HepG2 (cell line): ENCODE measurements around the gene BBS4. TPM values are rescaled to one million over a fixed set of nuclear protein-coding genes. Genes with fewer than 3 reads are reported as not detected.

Experiments
- FOSL1 ChIP-seq: sonication (generic); formaldehyde crosslinking; IDR thresholded peaks from 2 replicates; pipeline ENCODE4 v1.9.0; 2021; ENCODE audit warnings: missing genetic modification reagents, borderline replicate concordance
- HOXA7 ChIP-seq: sonication (generic); formaldehyde crosslinking; IDR thresholded peaks from 2 replicates; pipeline ENCODE4 v1.8.1; 2022; ENCODE audit warnings: mild to moderate bottlenecking, missing genetic modification reagents, moderate library complexity
- KDM2A ChIP-seq: sonication (generic); formaldehyde crosslinking; IDR thresholded peaks from 2 replicates; pipeline ENCODE4 v1.4.0; 2020; ENCODE audit warnings: low read depth, missing genetic modification reagents, borderline replicate concordance
- NAIF1 ChIP-seq: sonication (generic); formaldehyde crosslinking; IDR thresholded peaks from 2 replicates; pipeline ENCODE4 v1.5.0; 2020; ENCODE audit warnings: mild to moderate bottlenecking, missing genetic modification reagents, borderline replicate concordance
- PCBP2 ChIP-seq: fragments of 200-400 bp; formaldehyde crosslinking; optimal IDR thresholded peaks from 2 replicates; pipeline ENCODE3; 2018; ENCODE audit warnings: low read length, low read depth; ENCODE audit not compliant: poor library complexity, severe bottlenecking
- POLR2AphosphoS2 ChIP-seq: IDR thresholded peaks from 2 replicates; pipeline ENCODE4 v1.6.1; 2011; ENCODE audit warnings: low read depth, low read length, improper control_type of control experiment
- PTBP1 ChIP-seq: fragments of 200-400 bp; formaldehyde crosslinking; IDR thresholded peaks from 2 replicates; pipeline ENCODE4 v1.6.1; 2018; ENCODE audit warnings: low read length, low read depth; ENCODE audit not compliant: poor library complexity, severe bottlenecking
- ZNF549 ChIP-seq: sonication (generic); formaldehyde crosslinking; IDR thresholded peaks from 2 replicates; pipeline ENCODE4 v1.5.0; 2020; ENCODE audit warnings: missing genetic modification reagents
- ZNF839 ChIP-seq: sonication (generic); formaldehyde crosslinking; IDR thresholded peaks from 2 replicates; pipeline ENCODE4 v1.4.0; 2020; ENCODE audit warnings: missing genetic modification reagents, mild to moderate bottlenecking, borderline replicate concordance
- polyA plus RNA-seq, 8 experiments: library from polyadenylated mRNA; depleted of rRNA in 3 of 8; stranded (reverse) in 7 of 8; unstranded in 1 of 8; fragments of >200 nt; fragmentation: Illumina TruSeq in 4 of 8; extraction: Trizol in 4 of 8; gene quantifications; 2 replicates each; pipeline versions ENCODE4 v1.2.1 to v1.2.3, GENCODE V29; 2011 to 2016; ENCODE audit warnings: low read depth in 4 of 8, missing spikeins in 1 of 8, mixed read lengths in 1 of 8; ENCODE audit not compliant: insufficient read depth in 1 of 8
- total RNA-seq, 5 experiments: library from RNA; depleted of rRNA; stranded (reverse); fragments of >200 nt; fragmentation: Illumina TruSeq; extraction: Trizol; gene quantifications; 2 replicates each; pipeline ENCODE4 v1.2.3, GENCODE V29; 2016; ENCODE audit warnings: low read depth in 1 of 5
- TF ChIP-seq, protein P1 (sequence below): sonication (generic); formaldehyde crosslinking; IDR thresholded peaks from 2 replicates; pipeline ENCODE4 v1.4.0; 2020; ENCODE audit warnings: mild to moderate bottlenecking, missing genetic modification reagents
- TF ChIP-seq, protein P2 (sequence below): sonication (generic); formaldehyde crosslinking; IDR thresholded peaks from 2 replicates; pipeline ENCODE4 v1.4.0; 2020; ENCODE audit warnings: mild to moderate bottlenecking, low read depth, missing genetic modification reagents
- TF ChIP-seq, protein P3 (sequence below): sonication (generic); formaldehyde crosslinking; IDR thresholded peaks from 2 replicates; pipeline ENCODE4 v1.8.1; 2023; ENCODE audit warnings: mild to moderate bottlenecking, inconsistent platforms, moderate library complexity, missing genetic modification reagents, borderline replicate concordance
- TF ChIP-seq, protein P4 (sequence below): sonication (generic); formaldehyde crosslinking; IDR thresholded peaks from 2 replicates; pipeline ENCODE4 v1.5.0; 2020; ENCODE audit warnings: missing genetic modification reagents
- TF ChIP-seq, protein P5 (sequence below): sonication (generic); formaldehyde crosslinking; IDR thresholded peaks from 2 replicates; pipeline ENCODE4 v1.4.0; 2020; ENCODE audit warnings: missing genetic modification reagents

BBS4 gene
- total and polyA plus RNA-seq, 2 of the 13 experiments (the other 11 are each of a cell fraction or from before 2014, with no cell fraction given) = 16.0 to 21.3 TPM

DNA sequence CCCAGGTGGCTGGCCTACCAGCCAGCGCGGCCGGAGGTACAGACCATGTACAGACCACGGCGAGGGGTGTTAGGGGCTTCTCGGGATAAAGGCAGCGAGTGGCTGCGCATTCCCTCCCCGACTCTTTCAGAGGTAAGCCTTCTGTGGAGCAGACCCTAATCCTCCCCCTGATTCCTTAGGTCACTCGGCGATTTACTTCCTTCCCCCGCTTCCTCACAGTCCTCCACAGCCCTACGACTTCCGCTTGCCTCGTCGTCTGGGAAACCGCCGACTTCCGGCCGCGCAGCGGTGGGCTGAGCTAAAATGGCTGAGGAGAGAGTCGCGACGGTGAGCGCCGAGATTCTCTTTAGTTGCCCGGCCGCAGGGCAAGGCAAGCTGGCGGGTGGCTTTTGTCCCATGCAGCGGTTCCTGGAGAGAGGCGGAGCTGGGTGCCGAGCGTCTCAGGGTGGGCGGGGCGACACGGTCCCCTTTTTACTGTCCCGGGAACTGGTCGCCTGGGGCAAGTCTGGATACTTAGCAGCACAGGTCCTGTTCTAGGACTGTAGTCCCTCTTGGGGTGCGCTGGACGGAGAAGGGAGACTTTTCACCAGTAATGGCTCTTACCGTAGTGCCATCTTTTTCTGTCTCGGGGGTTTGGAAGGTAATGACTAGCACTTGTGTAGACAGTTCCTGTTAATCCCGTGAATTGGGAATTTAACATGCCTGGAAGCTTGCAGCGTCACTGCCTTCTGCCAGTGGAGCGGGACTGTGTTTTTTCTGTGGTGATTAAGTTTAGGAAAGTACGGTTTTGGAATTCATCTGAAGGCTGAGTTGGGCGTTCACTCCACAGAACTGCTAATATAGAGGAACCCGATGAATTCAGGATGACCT, at the start of gene BBS4, which contains the start of gene HIGD2B (continued):
- TF ChIP-seq, protein P1, sequence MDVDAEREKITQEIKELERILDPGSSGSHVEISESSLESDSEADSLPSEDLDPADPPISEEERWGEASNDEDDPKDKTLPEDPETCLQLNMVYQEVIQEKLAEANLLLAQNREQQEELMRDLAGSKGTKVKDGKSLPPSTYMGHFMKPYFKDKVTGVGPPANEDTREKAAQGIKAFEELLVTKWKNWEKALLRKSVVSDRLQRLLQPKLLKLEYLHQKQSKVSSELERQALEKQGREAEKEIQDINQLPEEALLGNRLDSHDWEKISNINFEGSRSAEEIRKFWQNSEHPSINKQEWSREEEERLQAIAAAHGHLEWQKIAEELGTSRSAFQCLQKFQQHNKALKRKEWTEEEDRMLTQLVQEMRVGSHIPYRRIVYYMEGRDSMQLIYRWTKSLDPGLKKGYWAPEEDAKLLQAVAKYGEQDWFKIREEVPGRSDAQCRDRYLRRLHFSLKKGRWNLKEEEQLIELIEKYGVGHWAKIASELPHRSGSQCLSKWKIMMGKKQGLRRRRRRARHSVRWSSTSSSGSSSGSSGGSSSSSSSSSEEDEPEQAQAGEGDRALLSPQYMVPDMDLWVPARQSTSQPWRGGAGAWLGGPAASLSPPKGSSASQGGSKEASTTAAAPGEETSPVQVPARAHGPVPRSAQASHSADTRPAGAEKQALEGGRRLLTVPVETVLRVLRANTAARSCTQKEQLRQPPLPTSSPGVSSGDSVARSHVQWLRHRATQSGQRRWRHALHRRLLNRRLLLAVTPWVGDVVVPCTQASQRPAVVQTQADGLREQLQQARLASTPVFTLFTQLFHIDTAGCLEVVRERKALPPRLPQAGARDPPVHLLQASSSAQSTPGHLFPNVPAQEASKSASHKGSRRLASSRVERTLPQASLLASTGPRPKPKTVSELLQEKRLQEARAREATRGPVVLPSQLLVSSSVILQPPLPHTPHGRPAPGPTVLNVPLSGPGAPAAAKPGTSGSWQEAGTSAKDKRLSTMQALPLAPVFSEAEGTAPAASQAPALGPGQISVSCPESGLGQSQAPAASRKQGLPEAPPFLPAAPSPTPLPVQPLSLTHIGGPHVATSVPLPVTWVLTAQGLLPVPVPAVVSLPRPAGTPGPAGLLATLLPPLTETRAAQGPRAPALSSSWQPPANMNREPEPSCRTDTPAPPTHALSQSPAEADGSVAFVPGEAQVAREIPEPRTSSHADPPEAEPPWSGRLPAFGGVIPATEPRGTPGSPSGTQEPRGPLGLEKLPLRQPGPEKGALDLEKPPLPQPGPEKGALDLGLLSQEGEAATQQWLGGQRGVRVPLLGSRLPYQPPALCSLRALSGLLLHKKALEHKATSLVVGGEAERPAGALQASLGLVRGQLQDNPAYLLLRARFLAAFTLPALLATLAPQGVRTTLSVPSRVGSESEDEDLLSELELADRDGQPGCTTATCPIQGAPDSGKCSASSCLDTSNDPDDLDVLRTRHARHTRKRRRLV (CRISPR knock-in tag) = 0 out of 2 replicates have a peak, but pooled peaks have one; percentile 47
- TF ChIP-seq FOSL1 (no peak), ZNF549 (CRISPR knock-in tag) (no peak), HOXA7 (CRISPR knock-in tag) (no peak), POLR2AphosphoS2 (no peak), PTBP1 (no peak), ZNF839 (CRISPR knock-in tag) (peak; percentile 81; the same call in 1 of the 2 replicates), PCBP2 (no peak), KDM2A (CRISPR knock-in tag) (peak; percentile 69; the same call in 1 of the 2 replicates), NAIF1 (CRISPR knock-in tag) (no peak)
- TF ChIP-seq, protein P2, sequence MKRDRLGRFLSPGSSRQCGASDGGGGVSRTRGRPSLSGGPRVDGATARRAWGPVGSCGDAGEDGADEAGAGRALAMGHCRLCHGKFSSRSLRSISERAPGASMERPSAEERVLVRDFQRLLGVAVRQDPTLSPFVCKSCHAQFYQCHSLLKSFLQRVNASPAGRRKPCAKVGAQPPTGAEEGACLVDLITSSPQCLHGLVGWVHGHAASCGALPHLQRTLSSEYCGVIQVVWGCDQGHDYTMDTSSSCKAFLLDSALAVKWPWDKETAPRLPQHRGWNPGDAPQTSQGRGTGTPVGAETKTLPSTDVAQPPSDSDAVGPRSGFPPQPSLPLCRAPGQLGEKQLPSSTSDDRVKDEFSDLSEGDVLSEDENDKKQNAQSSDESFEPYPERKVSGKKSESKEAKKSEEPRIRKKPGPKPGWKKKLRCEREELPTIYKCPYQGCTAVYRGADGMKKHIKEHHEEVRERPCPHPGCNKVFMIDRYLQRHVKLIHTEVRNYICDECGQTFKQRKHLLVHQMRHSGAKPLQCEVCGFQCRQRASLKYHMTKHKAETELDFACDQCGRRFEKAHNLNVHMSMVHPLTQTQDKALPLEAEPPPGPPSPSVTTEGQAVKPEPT (CRISPR knock-in tag) = 0 out of 2 replicates have a peak, but pooled peaks have one; percentile 54
- TF ChIP-seq, protein P3, sequence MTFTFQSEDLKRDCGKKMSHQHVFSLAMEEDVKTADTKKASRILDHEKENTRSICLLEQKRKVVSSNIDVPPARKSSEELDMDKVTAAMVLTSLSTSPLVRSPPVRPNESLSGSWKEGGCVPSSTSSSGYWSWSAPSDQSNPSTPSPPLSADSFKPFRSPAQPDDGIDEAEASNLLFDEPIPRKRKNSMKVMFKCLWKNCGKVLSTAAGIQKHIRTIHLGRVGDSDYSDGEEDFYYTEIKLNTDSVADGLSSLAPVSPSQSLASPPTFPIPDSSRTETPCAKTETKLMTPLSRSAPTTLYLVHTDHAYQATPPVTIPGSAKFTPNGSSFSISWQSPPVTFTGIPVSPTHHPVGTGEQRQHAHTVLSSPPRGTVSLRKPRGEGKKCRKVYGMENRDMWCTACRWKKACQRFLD = no peak
- TF ChIP-seq, protein P4, sequence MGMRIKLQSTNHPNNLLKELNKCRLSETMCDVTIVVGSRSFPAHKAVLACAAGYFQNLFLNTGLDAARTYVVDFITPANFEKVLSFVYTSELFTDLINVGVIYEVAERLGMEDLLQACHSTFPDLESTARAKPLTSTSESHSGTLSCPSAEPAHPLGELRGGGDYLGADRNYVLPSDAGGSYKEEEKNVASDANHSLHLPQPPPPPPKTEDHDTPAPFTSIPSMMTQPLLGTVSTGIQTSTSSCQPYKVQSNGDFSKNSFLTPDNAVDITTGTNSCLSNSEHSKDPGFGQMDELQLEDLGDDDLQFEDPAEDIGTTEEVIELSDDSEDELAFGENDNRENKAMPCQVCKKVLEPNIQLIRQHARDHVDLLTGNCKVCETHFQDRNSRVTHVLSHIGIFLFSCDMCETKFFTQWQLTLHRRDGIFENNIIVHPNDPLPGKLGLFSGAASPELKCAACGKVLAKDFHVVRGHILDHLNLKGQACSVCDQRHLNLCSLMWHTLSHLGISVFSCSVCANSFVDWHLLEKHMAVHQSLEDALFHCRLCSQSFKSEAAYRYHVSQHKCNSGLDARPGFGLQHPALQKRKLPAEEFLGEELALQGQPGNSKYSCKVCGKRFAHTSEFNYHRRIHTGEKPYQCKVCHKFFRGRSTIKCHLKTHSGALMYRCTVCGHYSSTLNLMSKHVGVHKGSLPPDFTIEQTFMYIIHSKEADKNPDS (CRISPR knock-in tag) = no peak
- TF ChIP-seq, protein P5, sequence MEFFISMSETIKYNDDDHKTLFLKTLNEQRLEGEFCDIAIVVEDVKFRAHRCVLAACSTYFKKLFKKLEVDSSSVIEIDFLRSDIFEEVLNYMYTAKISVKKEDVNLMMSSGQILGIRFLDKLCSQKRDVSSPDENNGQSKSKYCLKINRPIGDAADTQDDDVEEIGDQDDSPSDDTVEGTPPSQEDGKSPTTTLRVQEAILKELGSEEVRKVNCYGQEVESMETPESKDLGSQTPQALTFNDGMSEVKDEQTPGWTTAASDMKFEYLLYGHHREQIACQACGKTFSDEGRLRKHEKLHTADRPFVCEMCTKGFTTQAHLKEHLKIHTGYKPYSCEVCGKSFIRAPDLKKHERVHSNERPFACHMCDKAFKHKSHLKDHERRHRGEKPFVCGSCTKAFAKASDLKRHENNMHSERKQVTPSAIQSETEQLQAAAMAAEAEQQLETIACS (CRISPR knock-in tag) = no peak
